ENCODE results near the gene BTBD19.
"Not testable (repeated sequence)": the region's sequence is repeated elsewhere in the genome, so short reads cannot be mapped to it uniquely, and the experiment has no call there.

The BTBD19 gene

GRCh38 chr1:44826375-44827196 is 18.3 kb downstream of the BTBD19 start:
- H3K9me3 ChIP-seq (ENCODE audit: control insufficient read depth, insufficient read depth, low read length): no peaks in the 10 kb centered on the region
- peaks cover 7% of the 10 kb centered on the region; the same call in 1 of the 2 replicates for H3K4me1 ChIP-seq (ENCODE audit: insufficient read depth, low read length)
- peak overlapping the region; percentile 17; the same call in 1 of the 2 replicates for H3K9ac ChIP-seq (ENCODE audit: low read depth, low read length)
- H3K36me3 ChIP-seq (ENCODE audit: insufficient read depth, low read length): no peaks in the 10 kb centered on the region

GRCh38 chr1:44827197-44828002 is 19.1 kb downstream of the BTBD19 start:
- Histone ChIP-seq H3K9ac (ENCODE audit: low read depth, low read length) (peak overlapping the region; percentile 17; the same call in 1 of the 2 replicates), H3K4me1 (ENCODE audit: insufficient read depth, low read length) (peaks cover 15% of the 10 kb centered on the region; the same call in 1 of the 2 replicates), H3K9me3 (ENCODE audit: control insufficient read depth, insufficient read depth, low read length) (no peaks in the 10 kb centered on the region), H3K36me3 (ENCODE audit: insufficient read depth, low read length) (no peaks in the 10 kb centered on the region)

GRCh38 chr1:44828003-44828651 is 19.8 kb downstream of the BTBD19 start:
- Histone ChIP-seq H3K9ac (ENCODE audit: low read depth, low read length) (no peak overlapping the region), H3K36me3 (ENCODE audit: insufficient read depth, low read length) (no peaks in the 10 kb centered on the region), H3K9me3 (ENCODE audit: control insufficient read depth, insufficient read depth, low read length) (no peaks in the 10 kb centered on the region), H3K4me1 (ENCODE audit: insufficient read depth, low read length) (peaks cover 15% of the 10 kb centered on the region; the same call in 1 of the 2 replicates)

- H3K4me1 ChIP-seq (ENCODE audit: insufficient read depth, low read length): peaks cover 15% of the 10 kb centered on the region; the same call in 1 of the 2 replicates
Measured at GRCh38 chr1:44828841-44829440, 20.6 kb downstream of the BTBD19 start.

GRCh38 chr1:44829506-44830384 is 21.4 kb downstream of the BTBD19 start:
- Histone ChIP-seq H3K4me1 (ENCODE audit: insufficient read depth, low read length) (peaks cover 15% of the 10 kb centered on the region; the same call in 1 of the 2 replicates), H3K36me3 (ENCODE audit: insufficient read depth, low read length) (no peaks in the 10 kb centered on the region), H3K9ac (ENCODE audit: low read depth, low read length) (no peak overlapping the region)

More at GRCh38 chr1:44828841-44829440, 20.6 kb downstream of the BTBD19 start:
- Histone ChIP-seq H3K9me3 (ENCODE audit: control insufficient read depth, insufficient read depth, low read length) (no peaks in the 10 kb centered on the region), H3K9ac (ENCODE audit: low read depth, low read length) (no peak overlapping the region), H3K36me3 (ENCODE audit: insufficient read depth, low read length) (no peaks in the 10 kb centered on the region)

GRCh38 chr1:44830900-44831304 is 22.6 kb downstream of the BTBD19 start:
- H3K36me3 ChIP-seq (ENCODE audit: insufficient read depth, low read length): no peaks in the 10 kb centered on the region
- no peaks in the 10 kb centered on the region for H3K9me3 ChIP-seq (ENCODE audit: control insufficient read depth, insufficient read depth, low read length)
- no peak overlapping the region for H3K9ac ChIP-seq (ENCODE audit: low read depth, low read length)
- H3K4me1 ChIP-seq (ENCODE audit: insufficient read depth, low read length): peaks cover 15% of the 10 kb centered on the region; the same call in 1 of the 2 replicates

More at GRCh38 chr1:44829506-44830384, 21.4 kb downstream of the BTBD19 start:
- H3K9me3 ChIP-seq (ENCODE audit: control insufficient read depth, insufficient read depth, low read length): no peaks in the 10 kb centered on the region

GRCh38 chr1:44831516-44831915 is 23.2 kb downstream of the BTBD19 start:
- H3K36me3 ChIP-seq (ENCODE audit: insufficient read depth, low read length): no peaks in the 10 kb centered on the region
- no peak overlapping the region for H3K9ac ChIP-seq (ENCODE audit: low read depth, low read length)
- H3K4me1 ChIP-seq (ENCODE audit: insufficient read depth, low read length): peaks cover 15% of the 10 kb centered on the region; the same call in 1 of the 2 replicates
- no peaks in the 10 kb centered on the region for H3K9me3 ChIP-seq (ENCODE audit: control insufficient read depth, insufficient read depth, low read length)

GRCh38 chr1:44832056-44832705 is 23.9 kb downstream of the BTBD19 start:
- Histone ChIP-seq H3K4me1 (ENCODE audit: insufficient read depth, low read length) (peaks cover 15% of the 10 kb centered on the region; the same call in 1 of the 2 replicates), H3K9ac (ENCODE audit: low read depth, low read length) (no peak overlapping the region), H3K36me3 (ENCODE audit: insufficient read depth, low read length) (no peaks in the 10 kb centered on the region), H3K9me3 (ENCODE audit: control insufficient read depth, insufficient read depth, low read length) (no peaks in the 10 kb centered on the region)

GRCh38 chr1:44834328-44834727 is 26.0 kb downstream of the BTBD19 start:
- no peak overlapping the region for H3K9ac ChIP-seq (ENCODE audit: low read depth, low read length)
- H3K36me3 ChIP-seq (ENCODE audit: insufficient read depth, low read length): no peaks in the 10 kb centered on the region
- H3K4me1 ChIP-seq (ENCODE audit: insufficient read depth, low read length): peaks cover 16% of the 10 kb centered on the region; the same call in 1 of the 2 replicates
- H3K9me3 ChIP-seq (ENCODE audit: control insufficient read depth, insufficient read depth, low read length): no peaks in the 10 kb centered on the region

GRCh38 chr1:44835738-44836675 is 27.7 kb downstream of the BTBD19 start:
- peaks cover 20% of the 10 kb centered on the region; the same call in 1 of the 2 replicates for H3K4me1 ChIP-seq (ENCODE audit: insufficient read depth, low read length)

GRCh38 chr1:44838294-44838693 is 30.0 kb downstream of the BTBD19 start:
- H3K36me3 ChIP-seq (ENCODE audit: insufficient read depth, low read length); H3K9ac ChIP-seq (ENCODE audit: low read depth, low read length); H3K4me1 ChIP-seq (ENCODE audit: insufficient read depth, low read length); H3K9me3 ChIP-seq (ENCODE audit: control insufficient read depth, insufficient read depth, low read length): not testable (repeated sequence)

More at GRCh38 chr1:44835738-44836675, 27.7 kb downstream of the BTBD19 start:
- H3K9ac ChIP-seq (ENCODE audit: low read depth, low read length): no peak overlapping the region
- no peaks in the 10 kb centered on the region for H3K36me3 ChIP-seq (ENCODE audit: insufficient read depth, low read length)
- no peaks in the 10 kb centered on the region for H3K9me3 ChIP-seq (ENCODE audit: control insufficient read depth, insufficient read depth, low read length)

- no peak overlapping the region for H3K9ac ChIP-seq (ENCODE audit: low read depth, low read length)
- H3K36me3 ChIP-seq (ENCODE audit: insufficient read depth, low read length): no peaks in the 10 kb centered on the region
- peaks cover 6% of the 10 kb centered on the region; the same call in 1 of the 2 replicates for H3K4me1 ChIP-seq (ENCODE audit: insufficient read depth, low read length)
- H3K9me3 ChIP-seq (ENCODE audit: control insufficient read depth, insufficient read depth, low read length): no peaks in the 10 kb centered on the region
Measured at GRCh38 chr1:44839576-44839975, 31.3 kb downstream of the BTBD19 start.

Data from ES-I3 (cell line).